Adrenal gland (tissue), 5 donors: ENCODE data around the gene FAP.

Experiments used
- POLR2A ChIP-seq, 2 donors: fragments of 450-650 bp; IDR thresholded peaks; one replicate each; pipeline ENCODE4 v1.6.1; 2017; ENCODE audit warnings: antibody characterized with exemption in 2 of 2, mild to moderate bottlenecking in 2 of 2, moderate library complexity in 1 of 2
- TF ChIP-seq, protein P1 (sequence below), 6 experiments: fragments of 450-650 bp in 4 of 6; fragments of 200-600 bp in 2 of 6; sonication (generic) in 1 of 6; IDR thresholded peaks; 1 replicate in 5 of 6; 2 replicates in 1 of 6; pipeline versions ENCODE4 v1.5.1 to v1.8.0; 2016 to 2021; ENCODE audit warnings: antibody characterized with exemption in 6 of 6, mild to moderate bottlenecking in 2 of 6, moderate library complexity in 1 of 6
- donor health status: DM: no; HTN: no; CAD: no.

DNA sequence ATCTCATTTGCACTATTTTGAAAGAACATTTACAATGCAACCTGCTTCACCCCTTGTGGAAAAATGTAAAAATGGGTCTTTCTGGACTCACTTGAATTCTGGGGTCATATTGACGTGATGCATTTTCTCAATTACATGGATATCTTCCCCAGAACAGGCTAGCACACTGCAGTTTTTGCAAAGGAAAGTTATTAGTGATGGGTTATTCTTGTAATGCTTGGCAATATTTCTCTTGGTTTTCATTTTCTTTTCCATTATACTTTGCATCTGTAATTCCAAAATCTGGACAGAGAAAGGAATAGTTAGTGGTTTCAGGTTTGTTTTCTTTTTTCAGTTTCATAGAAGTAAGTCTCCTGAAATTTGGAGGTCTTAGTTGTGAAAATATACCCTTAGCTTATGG lies 24.8 kb upstream of the FAP start:
- TF ChIP-seq POLR2A (IDR thresholded peaks at IDR 0.05): no peak
- TF ChIP-seq, protein P1, sequence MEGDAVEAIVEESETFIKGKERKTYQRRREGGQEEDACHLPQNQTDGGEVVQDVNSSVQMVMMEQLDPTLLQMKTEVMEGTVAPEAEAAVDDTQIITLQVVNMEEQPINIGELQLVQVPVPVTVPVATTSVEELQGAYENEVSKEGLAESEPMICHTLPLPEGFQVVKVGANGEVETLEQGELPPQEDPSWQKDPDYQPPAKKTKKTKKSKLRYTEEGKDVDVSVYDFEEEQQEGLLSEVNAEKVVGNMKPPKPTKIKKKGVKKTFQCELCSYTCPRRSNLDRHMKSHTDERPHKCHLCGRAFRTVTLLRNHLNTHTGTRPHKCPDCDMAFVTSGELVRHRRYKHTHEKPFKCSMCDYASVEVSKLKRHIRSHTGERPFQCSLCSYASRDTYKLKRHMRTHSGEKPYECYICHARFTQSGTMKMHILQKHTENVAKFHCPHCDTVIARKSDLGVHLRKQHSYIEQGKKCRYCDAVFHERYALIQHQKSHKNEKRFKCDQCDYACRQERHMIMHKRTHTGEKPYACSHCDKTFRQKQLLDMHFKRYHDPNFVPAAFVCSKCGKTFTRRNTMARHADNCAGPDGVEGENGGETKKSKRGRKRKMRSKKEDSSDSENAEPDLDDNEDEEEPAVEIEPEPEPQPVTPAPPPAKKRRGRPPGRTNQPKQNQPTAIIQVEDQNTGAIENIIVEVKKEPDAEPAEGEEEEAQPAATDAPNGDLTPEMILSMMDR (IDR thresholded peaks at IDR 0.05): no peak
